HepG2 (cell line): ENCODE data around the gene CLASP1. TPM values are rescaled to one million over a fixed set of nuclear protein-coding genes. Genes with fewer than 3 reads are reported as not detected.

Source experiments
- CHD4 ChIP-seq: fragments of 200-600 bp; sonication (generic); IDR thresholded peaks from 2 replicates; pipeline ENCODE4 v1.7.0; 2017; ENCODE audit warnings: mild to moderate bottlenecking, low read length, borderline replicate concordance
- FLYWCH1 ChIP-seq: sonication (generic); formaldehyde crosslinking; IDR thresholded peaks from 2 replicates; pipeline ENCODE4 v1.8.1; 2023; ENCODE audit warnings: mild to moderate bottlenecking, missing genetic modification reagents
- HNRNPH1 ChIP-seq: fragments of 200-400 bp; formaldehyde crosslinking; optimal IDR thresholded peaks from 2 replicates; pipeline ENCODE3; 2017; ENCODE audit warnings: mild to moderate bottlenecking, low read depth, low read length
- KMT2A ChIP-seq: sonication (generic); formaldehyde crosslinking; IDR thresholded peaks from 2 replicates; pipeline ENCODE4 v1.4.0; 2020; ENCODE audit warnings: missing genetic modification reagents
- NR2F6 ChIP-seq, 2 experiments: IDR thresholded peaks; 2 replicates each; pipeline ENCODE4 v1.6.1; 2016; ENCODE audit warnings: antibody characterized with exemption in 1 of 2, mild to moderate bottlenecking in 1 of 2
- ONECUT2 ChIP-seq: sonication (generic); formaldehyde crosslinking; IDR thresholded peaks from 2 replicates; pipeline ENCODE4 v1.4.0; 2020; ENCODE audit warnings: missing genetic modification reagents
- PHF21A ChIP-seq: sonication (generic); formaldehyde crosslinking; IDR thresholded peaks from 2 replicates; pipeline ENCODE4 v1.5.0; 2020; ENCODE audit warnings: mild to moderate bottlenecking, missing genetic modification reagents
- SALL2 ChIP-seq: sonication (generic); formaldehyde crosslinking; IDR thresholded peaks from 2 replicates; pipeline ENCODE4 v1.8.1; 2023; ENCODE audit warnings: mild to moderate bottlenecking, missing genetic modification reagents, inconsistent platforms
- ZFY ChIP-seq: sonication (generic); formaldehyde crosslinking; IDR thresholded peaks from 2 replicates; pipeline ENCODE4 v1.4.0; 2020; ENCODE audit warnings: missing genetic modification reagents
- ZMYM3 ChIP-seq: sonication (generic); formaldehyde crosslinking; IDR thresholded peaks from 2 replicates; pipeline ENCODE4 v1.5.1; 2020; ENCODE audit warnings: mild to moderate bottlenecking, missing genetic modification reagents
- ZNF343 ChIP-seq: sonication (generic); formaldehyde crosslinking; IDR thresholded peaks from 2 replicates; pipeline ENCODE4 v1.4.0; 2020; ENCODE audit warnings: mild to moderate bottlenecking, missing genetic modification reagents
- ZNF354B ChIP-seq: sonication (generic); formaldehyde crosslinking; IDR thresholded peaks from 2 replicates; pipeline ENCODE4 v1.8.0; 2022; ENCODE audit warnings: mild to moderate bottlenecking, missing genetic modification reagents
- ZNF672 ChIP-seq: sonication (generic); formaldehyde crosslinking; IDR thresholded peaks from 2 replicates; pipeline ENCODE4 v1.8.1; 2022; ENCODE audit warnings: missing genetic modification reagents
- ZNF7 ChIP-seq: IDR thresholded peaks from 2 replicates; pipeline ENCODE4 v1.6.1; 2016; ENCODE audit warnings: missing biosample characterization, missing genetic modification reagents
- ZNF761 ChIP-seq: sonication (generic); formaldehyde crosslinking; conservative IDR thresholded peaks from 2 replicates; pipeline ENCODE4 v1.4.0; 2020; ENCODE audit warnings: mild to moderate bottlenecking, missing genetic modification reagents
- polyA plus RNA-seq, 8 experiments: library from polyadenylated mRNA; depleted of rRNA in 3 of 8; stranded (reverse) in 7 of 8; unstranded in 1 of 8; fragments of >200 nt; fragmentation: Illumina TruSeq in 4 of 8; extraction: Trizol in 4 of 8; gene quantifications; 2 replicates each; pipeline versions ENCODE4 v1.2.1 to v1.2.3, GENCODE V29; 2011 to 2016; ENCODE audit warnings: low read depth in 4 of 8, missing spikeins in 1 of 8, mixed read lengths in 1 of 8; ENCODE audit not compliant: insufficient read depth in 1 of 8
- total RNA-seq, 5 experiments: library from RNA; depleted of rRNA; stranded (reverse); fragments of >200 nt; fragmentation: Illumina TruSeq; extraction: Trizol; gene quantifications; 2 replicates each; pipeline ENCODE4 v1.2.3, GENCODE V29; 2016; ENCODE audit warnings: low read depth in 1 of 5
- TF ChIP-seq, protein P1 (sequence below): sonication (generic); formaldehyde crosslinking; IDR thresholded peaks from 2 replicates; pipeline ENCODE4 v1.4.0; 2020; ENCODE audit warnings: missing genetic modification reagents, borderline replicate concordance
- TF ChIP-seq, protein P2 (sequence below): sonication (generic); formaldehyde crosslinking; IDR thresholded peaks from 2 replicates; pipeline ENCODE4 v1.4.0; 2020; ENCODE audit warnings: mild to moderate bottlenecking, missing genetic modification reagents
- TF ChIP-seq, protein P3 (sequence below): IDR thresholded peaks from 2 replicates; pipeline ENCODE4 v1.6.1; 2016
- TF ChIP-seq, protein P4 (sequence below): sonication (generic); formaldehyde crosslinking; IDR thresholded peaks from 2 replicates; pipeline ENCODE4 v1.4.0; 2020; ENCODE audit warnings: missing genetic modification reagents
- TF ChIP-seq, protein P5 (sequence below): sonication (generic); formaldehyde crosslinking; IDR thresholded peaks from 2 replicates; pipeline ENCODE4 v1.5.1; 2020; ENCODE audit warnings: mild to moderate bottlenecking, missing genetic modification reagents, moderate library complexity
- TF ChIP-seq, protein P6 (sequence below): sonication (generic); formaldehyde crosslinking; IDR thresholded peaks from 2 replicates; pipeline ENCODE4 v1.5.0; 2020; ENCODE audit warnings: missing genetic modification reagents

Gene CLASP1
- total and polyA plus RNA-seq, 2 of the 13 experiments (the other 11 are each of a cell fraction or from before 2014, with no cell fraction given) = 11.7 to 47.9 TPM

DNA sequence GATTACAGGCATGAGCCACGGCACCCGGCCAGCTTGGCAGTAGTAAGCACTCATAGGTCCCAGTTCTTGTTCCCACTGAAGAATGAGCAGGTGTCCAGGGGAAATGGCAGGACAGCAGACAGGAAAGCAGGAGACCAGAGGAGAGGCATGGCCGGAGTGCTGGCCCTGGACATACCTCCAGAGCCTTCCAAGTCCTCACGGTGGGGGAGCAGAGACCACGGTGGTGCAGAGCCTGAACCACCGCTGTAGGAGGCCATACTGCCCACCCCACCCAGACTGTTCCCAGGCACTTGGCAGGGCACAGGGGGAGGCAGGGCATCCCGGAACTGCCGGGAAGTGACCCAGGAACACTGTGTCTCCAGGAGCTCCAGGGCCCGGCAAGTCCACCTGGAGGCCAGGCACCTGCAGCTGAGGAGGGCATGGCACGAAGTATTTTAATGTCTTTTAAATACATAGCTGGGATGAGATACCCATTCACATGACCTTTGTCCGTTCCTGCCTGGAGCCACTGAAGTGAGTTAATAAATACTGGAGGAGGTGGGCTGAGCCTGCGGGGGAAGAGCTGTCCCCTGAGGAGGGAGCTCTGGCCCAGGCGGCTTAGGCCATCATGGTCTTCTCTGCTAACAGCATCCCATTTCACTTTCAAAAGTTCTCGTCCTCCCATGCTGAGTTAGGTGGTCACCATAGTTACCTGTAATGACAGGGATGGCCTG, 314.5 kb downstream of the CLASP1 start (continued):
- TF ChIP-seq, protein P1, sequence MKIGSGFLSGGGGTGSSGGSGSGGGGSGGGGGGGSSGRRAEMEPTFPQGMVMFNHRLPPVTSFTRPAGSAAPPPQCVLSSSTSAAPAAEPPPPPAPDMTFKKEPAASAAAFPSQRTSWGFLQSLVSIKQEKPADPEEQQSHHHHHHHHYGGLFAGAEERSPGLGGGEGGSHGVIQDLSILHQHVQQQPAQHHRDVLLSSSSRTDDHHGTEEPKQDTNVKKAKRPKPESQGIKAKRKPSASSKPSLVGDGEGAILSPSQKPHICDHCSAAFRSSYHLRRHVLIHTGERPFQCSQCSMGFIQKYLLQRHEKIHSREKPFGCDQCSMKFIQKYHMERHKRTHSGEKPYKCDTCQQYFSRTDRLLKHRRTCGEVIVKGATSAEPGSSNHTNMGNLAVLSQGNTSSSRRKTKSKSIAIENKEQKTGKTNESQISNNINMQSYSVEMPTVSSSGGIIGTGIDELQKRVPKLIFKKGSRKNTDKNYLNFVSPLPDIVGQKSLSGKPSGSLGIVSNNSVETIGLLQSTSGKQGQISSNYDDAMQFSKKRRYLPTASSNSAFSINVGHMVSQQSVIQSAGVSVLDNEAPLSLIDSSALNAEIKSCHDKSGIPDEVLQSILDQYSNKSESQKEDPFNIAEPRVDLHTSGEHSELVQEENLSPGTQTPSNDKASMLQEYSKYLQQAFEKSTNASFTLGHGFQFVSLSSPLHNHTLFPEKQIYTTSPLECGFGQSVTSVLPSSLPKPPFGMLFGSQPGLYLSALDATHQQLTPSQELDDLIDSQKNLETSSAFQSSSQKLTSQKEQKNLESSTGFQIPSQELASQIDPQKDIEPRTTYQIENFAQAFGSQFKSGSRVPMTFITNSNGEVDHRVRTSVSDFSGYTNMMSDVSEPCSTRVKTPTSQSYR (CRISPR knock-in tag) = no peak
- peak; percentile 78; the same call in 1 of the 2 replicates for TF ChIP-seq ZNF343
- TF ChIP-seq PHF21A (CRISPR knock-in tag) = peak; percentile 14; the same call in 1 of the 2 replicates
- TF ChIP-seq KMT2A (CRISPR knock-in tag) = 0 out of 2 replicates have a peak, but pooled peaks have one; percentile 9
- no peak; the same call in 1 of the 2 replicates for TF ChIP-seq NR2F6 (IDR thresholded peaks at IDR 0.05)
- 0 out of 2 replicates have a peak, but pooled peaks have one; percentile 16 for TF ChIP-seq NR2F6 (CRISPR knock-in tag; IDR thresholded peaks at IDR 0.05)
- no peak for TF ChIP-seq HNRNPH1
- no peak for TF ChIP-seq ZNF761 (CRISPR knock-in tag)
- no peak for TF ChIP-seq ZFY (CRISPR knock-in tag)
- TF ChIP-seq, protein P2, sequence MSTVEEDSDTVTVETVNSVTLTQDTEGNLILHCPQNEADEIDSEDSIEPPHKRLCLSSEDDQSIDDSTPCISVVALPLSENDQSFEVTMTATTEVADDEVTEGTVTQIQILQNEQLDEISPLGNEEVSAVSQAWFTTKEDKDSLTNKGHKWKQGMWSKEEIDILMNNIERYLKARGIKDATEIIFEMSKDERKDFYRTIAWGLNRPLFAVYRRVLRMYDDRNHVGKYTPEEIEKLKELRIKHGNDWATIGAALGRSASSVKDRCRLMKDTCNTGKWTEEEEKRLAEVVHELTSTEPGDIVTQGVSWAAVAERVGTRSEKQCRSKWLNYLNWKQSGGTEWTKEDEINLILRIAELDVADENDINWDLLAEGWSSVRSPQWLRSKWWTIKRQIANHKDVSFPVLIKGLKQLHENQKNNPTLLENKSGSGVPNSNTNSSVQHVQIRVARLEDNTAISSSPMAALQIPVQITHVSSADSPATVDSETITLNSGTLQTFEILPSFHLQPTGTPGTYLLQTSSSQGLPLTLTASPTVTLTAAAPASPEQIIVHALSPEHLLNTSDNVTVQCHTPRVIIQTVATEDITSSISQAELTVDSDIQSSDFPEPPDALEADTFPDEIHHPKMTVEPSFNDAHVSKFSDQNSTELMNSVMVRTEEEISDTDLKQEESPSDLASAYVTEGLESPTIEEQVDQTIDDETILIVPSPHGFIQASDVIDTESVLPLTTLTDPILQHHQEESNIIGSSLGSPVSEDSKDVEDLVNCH (CRISPR knock-in tag) = no peak
- TF ChIP-seq ONECUT2 (CRISPR knock-in tag) = no peak
- no peak for TF ChIP-seq ZNF354B (CRISPR knock-in tag)
- TF ChIP-seq ZNF7 (CRISPR knock-in tag) = no peak
- TF ChIP-seq, protein P3, sequence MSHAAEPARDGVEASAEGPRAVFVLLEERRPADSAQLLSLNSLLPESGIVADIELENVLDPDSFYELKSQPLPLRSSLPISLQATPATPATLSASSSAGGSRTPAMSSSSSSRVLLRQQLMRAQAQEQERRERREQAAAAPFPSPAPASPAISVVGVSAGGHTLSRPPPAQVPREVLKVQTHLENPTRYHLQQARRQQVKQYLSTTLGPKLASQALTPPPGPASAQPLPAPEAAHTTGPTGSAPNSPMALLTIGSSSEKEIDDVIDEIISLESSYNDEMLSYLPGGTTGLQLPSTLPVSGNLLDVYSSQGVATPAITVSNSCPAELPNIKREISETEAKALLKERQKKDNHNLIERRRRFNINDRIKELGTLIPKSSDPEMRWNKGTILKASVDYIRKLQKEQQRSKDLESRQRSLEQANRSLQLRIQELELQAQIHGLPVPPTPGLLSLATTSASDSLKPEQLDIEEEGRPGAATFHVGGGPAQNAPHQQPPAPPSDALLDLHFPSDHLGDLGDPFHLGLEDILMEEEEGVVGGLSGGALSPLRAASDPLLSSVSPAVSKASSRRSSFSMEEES = 0 out of 2 replicates have a peak, but pooled peaks have one; percentile 16
- TF ChIP-seq ZMYM3 (CRISPR knock-in tag) = no peak
- TF ChIP-seq, protein P4, sequence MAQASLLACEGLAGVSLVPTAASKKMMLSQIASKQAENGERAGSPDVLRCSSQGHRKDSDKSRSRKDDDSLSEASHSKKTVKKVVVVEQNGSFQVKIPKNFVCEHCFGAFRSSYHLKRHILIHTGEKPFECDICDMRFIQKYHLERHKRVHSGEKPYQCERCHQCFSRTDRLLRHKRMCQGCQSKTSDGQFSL (CRISPR knock-in tag) = no peak
- TF ChIP-seq, protein P5, sequence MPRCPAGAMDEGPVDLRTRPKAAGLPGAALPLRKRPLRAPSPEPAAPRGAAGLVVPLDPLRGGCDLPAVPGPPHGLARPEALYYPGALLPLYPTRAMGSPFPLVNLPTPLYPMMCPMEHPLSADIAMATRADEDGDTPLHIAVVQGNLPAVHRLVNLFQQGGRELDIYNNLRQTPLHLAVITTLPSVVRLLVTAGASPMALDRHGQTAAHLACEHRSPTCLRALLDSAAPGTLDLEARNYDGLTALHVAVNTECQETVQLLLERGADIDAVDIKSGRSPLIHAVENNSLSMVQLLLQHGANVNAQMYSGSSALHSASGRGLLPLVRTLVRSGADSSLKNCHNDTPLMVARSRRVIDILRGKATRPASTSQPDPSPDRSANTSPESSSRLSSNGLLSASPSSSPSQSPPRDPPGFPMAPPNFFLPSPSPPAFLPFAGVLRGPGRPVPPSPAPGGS (CRISPR knock-in tag) = no peak
- no peak for TF ChIP-seq ZNF672
- TF ChIP-seq FLYWCH1 (CRISPR knock-in tag) = no peak
- TF ChIP-seq CHD4 = no peak
- TF ChIP-seq SALL2 = no peak
- TF ChIP-seq, protein P6, sequence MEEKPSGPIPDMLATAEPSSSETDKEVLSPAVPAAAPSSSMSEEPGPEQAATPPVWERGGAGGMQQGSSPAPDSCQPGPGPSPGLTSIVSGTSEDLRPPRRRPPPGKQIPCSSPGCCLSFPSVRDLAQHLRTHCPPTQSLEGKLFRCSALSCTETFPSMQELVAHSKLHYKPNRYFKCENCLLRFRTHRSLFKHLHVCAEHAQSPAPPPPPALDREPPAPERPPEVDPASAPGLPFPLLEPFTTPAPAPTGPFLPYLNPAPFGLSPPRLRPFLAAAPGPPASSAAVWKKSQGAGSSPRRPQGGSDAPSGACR = 0 out of 2 replicates have a peak, but pooled peaks have one; percentile 21
